Measurements from ENCODE around the gene FHDC1.
A peak's percentile ranks its signal among the peaks of the same experiment; 100 is the strongest.

Gene FHDC1

DNA sequence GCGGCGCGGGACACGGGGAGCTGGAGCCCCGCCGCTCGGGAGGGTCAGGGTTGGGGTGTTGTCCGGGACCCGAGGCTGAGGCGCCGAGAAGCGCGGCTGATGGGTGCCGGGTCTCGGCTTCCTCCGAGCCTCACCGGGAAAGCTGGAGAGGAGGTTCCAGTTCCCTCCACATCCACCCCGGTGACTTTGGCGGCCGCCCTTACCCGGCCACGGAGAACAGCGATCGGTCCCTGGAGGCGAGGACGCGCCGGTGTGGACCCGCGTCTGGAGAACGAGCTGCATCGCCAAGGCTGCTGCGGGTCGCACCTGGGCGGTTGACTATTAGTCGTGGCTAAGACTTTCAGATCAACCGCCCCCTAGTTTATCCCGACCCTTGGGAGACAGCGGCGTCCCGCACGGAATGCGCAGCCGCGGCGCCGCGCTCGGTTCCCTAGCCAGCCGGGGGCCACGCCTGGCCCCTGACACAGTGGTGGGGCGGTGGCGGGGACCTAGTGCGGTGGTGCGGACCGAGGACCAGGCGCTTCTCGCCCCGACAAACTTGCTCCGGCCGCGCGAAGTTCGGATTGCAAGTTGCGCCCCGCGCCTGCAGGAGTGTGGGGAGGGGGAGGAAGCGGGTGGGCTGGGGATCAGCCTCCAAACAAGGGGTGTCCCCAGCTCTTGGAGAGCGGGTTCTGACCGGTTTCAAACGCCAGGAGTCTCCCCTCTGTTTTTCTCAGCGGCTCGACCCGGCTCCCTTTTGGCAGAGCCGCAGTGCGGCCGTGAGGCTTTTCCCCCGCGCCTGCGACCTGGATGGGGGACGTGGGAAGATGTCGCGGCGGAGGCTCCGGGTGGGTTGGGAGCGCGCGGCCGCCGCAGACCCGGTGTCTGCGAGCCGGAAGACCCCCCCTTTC, 568 bp downstream of the FHDC1 start:
- peak; percentile 47 for DNase-seq (ENCODE audit: low spot score)

DNA sequence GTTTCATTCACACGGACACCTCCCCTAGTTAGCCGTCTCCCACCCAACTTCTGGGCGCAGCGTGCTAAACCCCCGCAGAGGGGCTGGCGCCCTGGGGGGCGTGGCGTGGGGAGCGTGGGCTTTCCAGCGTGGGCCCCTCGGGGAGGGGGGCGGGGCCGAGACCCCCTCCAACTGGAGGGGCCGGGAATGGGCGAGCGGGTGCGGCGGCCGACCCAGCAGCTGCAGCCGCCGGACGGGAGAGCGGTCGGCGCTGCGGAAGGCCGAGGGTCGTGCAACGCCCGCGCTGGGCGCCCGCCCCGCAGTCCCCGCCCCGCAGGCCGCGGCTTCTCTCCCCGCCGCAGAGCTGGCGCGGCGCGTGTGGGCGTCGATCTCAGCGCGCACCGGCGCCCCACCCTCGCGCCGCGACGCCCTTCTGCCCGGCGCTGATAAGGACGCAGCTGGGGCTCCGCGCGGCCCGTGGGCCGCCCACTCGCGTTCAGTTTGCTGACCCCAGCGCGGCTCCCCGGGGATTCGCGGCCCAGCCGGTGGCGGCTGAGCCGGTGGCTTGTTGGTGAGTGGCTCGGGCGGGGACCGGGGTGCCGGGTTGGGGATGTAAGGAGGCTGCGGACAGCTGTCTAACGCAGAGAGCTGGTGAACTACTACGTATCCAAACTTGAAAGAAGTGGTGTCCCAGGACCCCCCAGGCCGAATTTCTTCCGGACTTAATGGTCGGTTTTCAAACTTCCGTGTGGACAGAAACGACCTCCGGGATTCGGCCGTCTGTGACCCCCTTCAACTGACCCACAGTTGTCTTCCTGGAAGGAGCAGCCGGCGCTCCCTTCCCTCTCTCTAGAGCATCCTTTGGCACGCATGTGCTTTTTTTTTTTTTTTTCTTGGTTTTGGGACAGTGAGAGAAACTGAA, 1.5 kb downstream of the FHDC1 start:
- peak; percentile 42 for DNase-seq (ENCODE audit: low spot score)

DNA sequence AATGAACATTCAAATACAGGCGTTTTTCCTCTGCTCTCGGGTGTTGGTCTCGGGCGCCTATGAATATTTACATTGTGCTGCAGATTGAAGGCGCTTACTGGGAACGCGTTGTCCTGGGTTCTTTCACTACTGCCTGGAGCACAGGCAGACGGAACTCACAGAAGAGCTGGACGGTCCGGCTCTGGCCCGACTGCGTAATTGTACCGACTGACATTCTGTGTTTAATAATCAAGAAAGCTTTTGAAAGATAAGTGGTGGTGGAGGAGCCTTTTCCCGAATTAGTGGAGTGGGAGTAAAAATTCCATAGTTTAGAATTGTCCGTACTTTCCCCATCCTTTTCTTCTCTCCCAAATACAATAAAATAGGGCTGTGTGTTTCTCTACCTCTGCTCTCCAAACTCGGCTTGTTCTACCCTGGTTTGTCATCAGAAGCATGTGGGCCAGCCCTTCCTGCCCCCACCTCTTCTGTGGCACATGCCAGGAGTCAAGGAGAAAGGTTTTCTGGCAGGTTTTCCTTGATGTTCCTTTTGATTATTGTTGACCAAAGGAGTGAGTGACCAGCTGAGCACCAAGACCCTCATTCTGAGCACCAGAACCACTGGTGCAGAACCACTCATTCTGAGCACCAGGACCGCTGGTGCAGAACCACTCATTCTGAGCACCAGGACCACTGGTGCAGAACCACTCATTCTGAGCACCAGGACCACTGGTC, 2.3 kb downstream of the FHDC1 start:
- peak; percentile 32 for DNase-seq (ENCODE audit: low spot score)

DNA sequence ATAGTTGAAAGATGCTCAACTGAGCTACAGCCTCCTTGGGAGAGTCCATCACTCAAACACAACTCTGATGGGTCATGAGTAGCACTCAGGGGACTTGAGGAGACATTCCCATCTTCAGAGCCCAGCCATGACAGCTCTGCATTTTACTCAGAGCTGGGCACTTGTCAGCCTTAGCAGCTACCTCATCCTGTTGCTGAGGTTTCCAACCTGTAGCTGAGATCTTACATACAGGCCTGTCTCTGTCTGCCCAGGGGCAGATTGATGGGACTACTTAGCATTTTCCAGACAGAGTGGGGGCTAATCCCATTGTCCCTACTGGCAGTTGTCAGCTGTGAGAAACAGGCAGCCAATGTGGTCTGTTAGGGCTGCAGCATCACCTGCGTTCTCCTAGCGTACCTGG, 3.5 kb downstream of the FHDC1 start:
- no peak for DNase-seq (ENCODE audit: low spot score)

DNA sequence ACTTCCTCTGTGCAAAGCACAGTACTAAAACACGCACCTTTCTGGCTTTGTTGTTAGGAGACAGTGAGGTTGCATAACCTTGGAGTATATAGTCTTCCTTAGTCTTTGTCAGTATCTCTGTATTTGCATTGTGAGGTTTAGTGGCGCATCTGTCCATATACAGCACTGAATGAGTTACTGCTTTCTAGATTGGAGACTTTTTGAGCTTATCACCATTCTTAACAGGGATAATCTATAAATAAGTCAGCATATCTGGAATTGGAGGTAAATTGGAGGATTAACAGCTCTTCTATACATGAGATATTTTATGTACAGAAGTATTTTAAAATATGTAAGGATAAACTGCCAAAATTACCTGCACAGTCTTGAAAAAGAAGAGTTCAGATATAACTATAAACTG, 4.3 kb downstream of the FHDC1 start:
- DNase-seq (ENCODE audit: low spot score) = no peak

DNA sequence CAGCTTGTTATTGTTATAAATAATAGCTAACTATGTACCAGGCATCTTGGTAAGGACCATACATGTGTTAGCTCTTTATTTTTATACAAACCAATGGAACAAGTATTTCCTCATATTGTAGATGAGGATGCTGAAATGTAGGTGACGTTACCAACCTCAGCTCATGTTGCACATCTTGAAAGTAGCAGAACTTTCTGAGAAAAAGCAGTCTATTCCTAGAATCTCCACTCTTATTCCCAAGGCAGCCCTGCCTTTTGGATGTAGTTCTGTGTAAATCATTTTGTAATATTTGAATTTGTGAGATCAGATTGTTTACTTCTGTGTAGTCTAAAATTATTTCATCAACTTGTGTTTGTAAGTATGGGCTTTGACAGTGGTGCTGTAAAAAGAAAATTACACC, 5.3 kb downstream of the FHDC1 start:
- no peak for DNase-seq (ENCODE audit: low spot score)

DNA sequence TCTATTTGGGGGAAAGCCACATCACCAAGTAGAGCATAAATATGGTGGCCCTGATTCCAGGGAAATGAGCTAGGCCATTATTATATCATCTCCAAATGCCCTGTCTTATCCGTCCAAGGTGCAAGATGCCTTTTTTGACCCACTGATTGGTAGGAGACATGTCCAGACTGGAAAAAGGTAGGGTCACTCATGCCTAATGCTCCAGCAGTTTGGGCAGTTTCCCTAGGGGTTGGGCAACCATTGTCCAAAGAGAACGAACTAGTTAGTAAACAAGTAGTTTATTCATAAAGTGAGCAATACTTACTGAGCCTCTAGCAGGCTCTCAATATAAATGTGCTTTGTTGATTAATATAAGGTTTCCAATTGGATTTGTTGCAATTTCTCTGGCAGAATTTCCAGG, 6.2 kb downstream of the FHDC1 start:
- DNase-seq (ENCODE audit: low spot score) = no peak

DNA sequence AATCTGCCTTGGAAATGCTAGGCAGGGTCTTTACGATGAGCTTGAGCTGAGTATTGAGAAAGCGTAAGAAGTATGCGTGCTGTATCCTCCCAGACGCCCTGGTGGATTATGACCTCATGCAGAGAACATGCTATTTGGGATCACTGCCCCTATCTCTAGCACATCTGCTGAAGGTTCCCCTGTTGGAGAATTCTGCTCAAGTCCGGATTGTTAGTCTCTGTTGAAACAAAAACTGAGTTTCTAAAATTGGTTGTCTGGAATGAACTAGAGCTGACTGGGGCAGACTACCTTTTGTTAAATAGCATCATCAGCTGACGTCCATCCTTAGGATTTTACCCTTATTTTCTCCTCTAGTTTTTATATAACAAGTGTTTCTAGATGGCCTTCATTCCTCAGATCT, 7.5 kb downstream of the FHDC1 start:
- no peak for DNase-seq (ENCODE audit: low spot score)

DNA sequence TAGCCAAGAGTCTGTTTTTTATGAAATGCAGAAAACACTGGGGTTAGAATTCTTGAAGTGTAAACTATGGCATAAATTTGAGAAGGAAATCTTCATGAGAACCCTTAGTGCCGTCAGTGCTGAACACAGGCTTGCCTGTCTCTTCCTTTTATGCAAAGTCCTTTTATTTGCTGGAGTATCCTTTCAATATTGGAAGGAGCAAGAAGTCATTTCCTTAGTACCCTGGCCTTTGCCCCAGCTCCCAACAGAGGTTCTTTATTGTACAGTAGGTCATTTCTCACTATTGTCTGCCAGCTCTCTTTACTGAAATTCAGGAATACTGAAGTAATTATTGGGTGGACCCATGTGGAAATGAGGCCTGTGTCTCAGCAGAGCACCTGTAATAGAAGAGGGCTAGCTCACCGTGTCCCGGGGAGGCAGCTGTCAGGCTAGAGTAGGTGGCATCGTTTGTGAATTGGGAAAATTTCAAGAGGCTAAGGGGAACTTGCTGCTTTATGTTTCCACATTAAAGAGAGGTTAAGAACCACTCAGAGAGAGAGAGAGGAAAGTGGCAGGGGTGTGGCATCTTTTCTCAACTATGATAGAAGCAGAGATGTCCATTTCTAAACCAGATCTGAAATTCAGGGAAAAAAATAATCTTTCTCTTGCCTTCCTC, 8.7 kb downstream of the FHDC1 start:
- DNase-seq (ENCODE audit: low spot score) = no peak

DNA sequence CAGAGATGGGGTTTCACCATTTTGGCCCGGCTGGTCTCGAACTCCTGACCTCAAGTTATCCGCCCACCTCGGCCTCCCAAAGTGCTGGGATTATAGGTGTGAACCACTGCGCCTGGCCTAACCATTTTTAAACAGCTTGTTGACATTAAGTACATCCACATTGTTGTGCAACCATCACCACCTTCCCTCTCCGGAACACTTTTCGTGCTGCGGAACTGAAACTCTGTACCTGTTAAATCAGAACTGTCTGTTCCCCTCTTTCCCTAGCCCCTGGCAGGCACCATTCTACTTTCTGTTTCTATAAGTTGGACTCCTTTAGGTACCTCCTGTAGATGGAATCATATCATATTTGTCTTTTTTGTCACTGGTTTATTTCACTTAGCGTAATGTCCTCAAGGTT, 9.5 kb downstream of the FHDC1 start:
- no peak for DNase-seq (ENCODE audit: low spot score)

DNA sequence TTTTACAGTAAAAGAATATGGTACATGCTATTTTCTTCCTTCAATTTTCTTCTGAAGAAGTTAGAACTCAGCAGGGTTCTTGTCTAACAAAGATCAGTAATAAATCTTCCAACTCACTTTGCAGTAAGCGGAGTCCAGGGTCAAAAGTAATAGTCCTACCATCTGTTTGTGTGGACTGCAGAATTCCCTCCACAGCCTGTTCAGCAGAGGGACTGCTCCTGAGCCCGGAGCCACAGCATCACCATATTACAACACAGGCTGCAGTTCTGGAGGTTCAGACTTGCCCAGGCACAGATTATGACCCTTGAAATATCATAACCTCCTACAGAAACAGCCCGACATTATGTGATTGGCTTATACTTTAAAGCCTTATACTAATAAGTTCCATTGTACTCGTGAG, 10.3 kb downstream of the FHDC1 start:
- DNase-seq (ENCODE audit: low spot score) = no peak

DNA sequence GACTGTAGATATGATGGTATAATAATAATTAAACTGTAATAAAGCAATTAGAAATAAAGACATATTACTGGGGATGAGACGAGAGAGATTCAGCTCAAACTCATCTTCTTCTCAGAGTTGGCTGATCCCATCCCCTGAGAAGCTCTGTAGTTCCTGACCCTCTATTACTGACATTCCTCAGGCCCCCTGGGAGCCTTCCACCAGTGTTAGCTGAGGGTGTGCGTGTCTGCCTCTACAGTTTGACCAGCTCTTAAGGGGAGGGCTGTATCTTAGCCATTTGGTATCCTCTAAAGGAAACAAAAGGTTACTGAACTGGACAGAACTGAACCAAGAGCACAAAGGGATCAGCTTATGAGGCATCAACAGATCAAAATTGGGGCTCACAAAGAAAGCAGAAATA, 11.2 kb downstream of the FHDC1 start:
- no peak for DNase-seq (ENCODE audit: low spot score)

DNA sequence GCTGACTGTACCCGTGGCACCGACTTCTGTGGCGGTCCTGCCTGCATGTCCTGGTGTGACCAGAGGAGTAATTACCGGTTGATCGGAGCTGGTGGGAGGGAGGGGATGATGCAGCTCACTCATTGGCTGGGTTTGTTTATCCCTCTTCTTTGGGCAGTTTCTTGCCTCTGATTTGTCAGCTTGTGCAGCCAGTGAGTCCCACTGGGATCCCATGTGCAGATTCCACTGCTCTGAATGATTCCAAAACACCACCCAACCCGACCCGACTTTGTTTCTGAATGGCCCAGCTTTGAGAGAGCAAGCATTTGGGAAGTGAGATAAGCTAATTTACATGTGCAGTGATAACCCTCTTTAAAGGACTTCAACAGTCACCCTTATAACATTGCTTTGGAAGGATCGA, 13.8 kb downstream of the FHDC1 start:
- DNase-seq (ENCODE audit: low spot score) = no peak

DNA sequence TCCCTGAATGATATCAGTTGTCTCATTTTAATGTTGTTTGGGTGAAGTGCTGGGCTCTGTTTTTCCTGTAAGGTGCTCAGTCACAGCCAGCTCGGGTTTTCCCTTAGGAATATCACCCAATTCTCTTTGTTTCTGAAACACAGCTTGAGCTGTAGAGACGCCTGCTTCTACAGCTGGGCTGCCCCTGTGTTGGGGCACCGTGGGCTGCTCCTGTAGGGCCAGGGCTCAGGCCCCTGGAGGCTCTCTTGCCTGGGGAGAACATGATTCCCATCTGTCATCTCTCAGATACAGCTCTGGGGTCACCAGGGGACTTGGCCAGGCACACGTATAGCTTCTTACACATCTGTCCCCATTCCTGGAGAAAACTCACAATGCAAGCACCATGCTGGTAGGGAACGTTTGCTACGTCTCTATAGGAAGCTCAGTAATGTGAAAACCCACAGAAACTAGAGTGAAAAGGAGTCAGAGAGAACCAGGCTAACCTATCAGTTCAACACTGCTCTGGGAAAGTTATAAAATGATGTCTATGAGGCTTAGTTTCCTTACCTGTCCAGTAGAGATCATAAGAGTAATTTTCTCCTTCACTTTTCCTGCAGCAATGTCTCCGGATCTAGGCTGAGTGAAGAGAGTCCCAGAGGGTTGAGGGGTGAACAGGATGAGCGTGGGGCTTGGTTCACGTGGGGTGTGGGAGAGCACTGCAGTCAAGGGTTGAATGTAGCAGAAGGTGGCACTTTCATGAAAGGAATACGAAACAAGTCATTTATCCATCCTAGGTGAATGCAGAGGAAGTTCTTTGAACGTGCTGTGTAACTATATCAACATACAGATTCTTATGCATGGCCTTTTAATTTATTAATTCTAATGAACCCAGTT, 14.5 kb downstream of the FHDC1 start:
- no peak for DNase-seq (ENCODE audit: low spot score)

DNA sequence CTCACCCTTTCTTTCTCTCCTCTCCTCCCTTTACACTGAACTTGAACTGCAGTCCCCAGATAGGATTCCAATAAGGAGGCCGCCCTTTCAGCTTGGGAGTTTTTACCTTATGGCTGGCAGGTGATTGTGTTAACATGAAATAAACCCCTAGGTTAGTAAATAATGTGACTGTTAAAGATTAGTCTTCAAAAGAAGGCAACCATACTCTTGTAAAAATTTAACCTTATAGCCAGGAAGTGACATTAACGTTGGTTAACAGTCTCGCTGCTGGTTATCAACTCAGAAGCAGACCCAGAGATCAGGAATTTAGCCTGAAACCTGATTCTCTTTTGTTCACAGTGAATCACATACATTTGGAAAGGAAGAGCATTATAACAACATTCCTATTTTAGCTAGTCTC, 15.2 kb downstream of the FHDC1 start:
- DNase-seq (ENCODE audit: low spot score) = no peak

DNA sequence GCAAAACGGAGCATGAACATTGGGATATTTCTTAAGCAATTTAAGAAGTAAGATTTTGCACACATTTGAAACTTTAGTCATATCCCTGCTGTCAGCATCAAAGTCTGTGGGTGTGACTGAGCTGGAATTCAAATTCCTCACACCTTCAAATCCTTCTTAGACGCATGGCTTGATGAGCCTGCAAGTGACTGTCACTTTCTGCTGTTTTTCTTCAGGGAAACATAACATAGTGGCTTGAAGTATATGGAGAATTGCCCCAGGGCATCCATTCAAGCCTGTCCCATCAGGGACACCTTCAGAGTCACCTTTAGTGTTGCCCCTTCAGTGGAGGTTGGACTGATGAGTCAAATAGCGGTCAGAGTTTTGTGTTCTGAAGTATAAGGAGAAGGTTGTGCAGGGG, 17.4 kb downstream of the FHDC1 start:
- no peak for DNase-seq (ENCODE audit: low spot score)

DNA sequence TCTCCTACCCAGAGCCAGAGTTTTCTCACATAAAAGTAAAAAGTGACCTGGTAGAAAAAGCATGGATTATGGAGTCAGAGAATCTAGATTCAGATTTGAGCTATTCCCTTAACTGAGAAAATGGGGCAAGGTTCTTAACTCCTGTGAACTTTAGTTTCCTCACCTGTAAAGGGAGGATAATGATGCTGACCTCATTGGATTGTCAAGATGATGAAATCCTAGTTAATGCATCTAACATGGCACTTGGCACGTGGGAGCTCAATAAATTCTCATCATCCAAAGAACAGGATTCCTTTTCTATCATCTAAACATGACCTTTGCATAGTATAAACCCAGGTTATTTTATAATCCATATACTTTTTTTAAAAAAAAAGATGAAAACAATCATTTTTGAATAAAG, 18.6 kb downstream of the FHDC1 start:
- no peak for DNase-seq (ENCODE audit: low spot score)

DNA sequence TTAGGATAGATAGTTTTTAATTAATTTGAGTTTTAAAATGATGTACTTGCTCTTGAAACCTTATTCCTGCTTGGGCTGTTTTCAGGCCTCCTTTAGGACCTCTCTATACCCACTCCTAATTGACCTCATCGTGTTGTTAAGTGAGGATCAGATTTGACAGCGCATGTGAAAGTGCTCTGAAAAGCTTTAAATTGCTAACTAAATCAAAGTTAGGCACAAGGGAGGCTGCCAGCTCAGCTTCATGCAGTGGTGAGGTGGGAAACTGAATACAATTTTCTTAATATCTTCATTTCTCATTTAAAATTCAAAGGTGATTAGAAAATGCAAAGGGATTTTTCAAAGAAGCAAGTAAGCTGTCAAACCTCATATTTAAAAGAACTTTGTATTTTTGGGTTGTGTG, 20.0 kb downstream of the FHDC1 start:
- no peak for DNase-seq (ENCODE audit: low spot score)

DNA sequence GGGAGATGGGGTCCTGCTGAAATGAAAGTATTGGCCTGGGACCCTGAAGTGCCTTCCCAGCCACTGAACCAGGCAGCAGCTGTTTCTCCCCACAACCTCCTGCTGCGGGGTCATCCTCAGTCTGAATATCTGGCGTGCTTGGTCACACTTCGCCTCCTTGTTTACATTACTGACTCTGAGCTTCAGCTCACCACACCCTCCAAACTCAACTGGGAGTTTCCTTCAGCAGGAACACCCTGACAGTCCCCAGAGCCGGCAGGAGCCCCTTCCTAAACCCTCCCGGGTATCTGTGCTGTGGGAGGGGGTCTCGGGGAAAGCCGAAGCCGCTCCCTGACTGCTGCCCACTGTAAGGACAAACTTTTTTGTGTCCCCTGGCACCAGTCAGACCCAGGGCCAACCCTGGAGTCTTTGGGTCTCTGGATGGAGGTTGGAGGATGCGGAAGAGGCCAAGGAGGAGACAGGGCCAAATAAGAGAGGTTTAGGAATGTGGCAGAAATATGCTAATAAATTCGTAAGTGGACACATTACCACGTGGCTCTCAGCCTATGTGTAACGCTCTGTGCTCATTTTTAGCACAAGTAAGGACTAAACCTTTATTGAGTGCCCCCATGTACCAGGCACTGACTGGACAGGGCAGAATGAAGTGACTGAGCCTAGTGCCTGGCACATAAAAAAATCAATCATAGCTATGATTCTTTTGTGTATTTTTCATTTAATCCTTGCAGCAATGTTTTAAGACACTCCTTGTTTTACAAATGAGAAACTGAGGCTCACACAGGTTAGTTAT, 20.7 kb downstream of the FHDC1 start:
- DNase-seq (ENCODE audit: low spot score) = peak; percentile 43
